Loucy (cell line): ENCODE measurements around the gene SLC16A4.

Source experiments
- H2AFZ ChIP-seq: fragments of 200-600 bp; sonication (generic); 2 replicates; pipeline ENCODE4 v1.6.0; 2016; ENCODE audit warnings: antibody characterized with exemption, mild to moderate bottlenecking, low read length, moderate library complexity
- H3F3A ChIP-seq: fragments of 200-600 bp; 2 replicates; pipeline ENCODE4 v1.6.0; 2016; ENCODE audit warnings: antibody characterized with exemption, low read depth, mild to moderate bottlenecking
- H3K27me3 ChIP-seq: fragments of 200-600 bp; sonication (generic); 2 replicates; pipeline ENCODE4 v1.6.1; 2014; ENCODE audit warnings: low read length, mild to moderate bottlenecking; ENCODE audit not compliant: insufficient read depth, poor library complexity, severe bottlenecking
- H3K36me3 ChIP-seq: fragments of 200-600 bp; sonication (generic); 2 replicates; pipeline ENCODE4 v1.6.1; 2016; ENCODE audit warnings: low read length; ENCODE audit not compliant: insufficient read depth
- H3K4me1 ChIP-seq: fragments of 200-600 bp; sonication (generic); 2 replicates; pipeline ENCODE4 v1.5.1; 2014; ENCODE audit warnings: low read length, mild to moderate bottlenecking; ENCODE audit not compliant: insufficient read depth, poor library complexity, severe bottlenecking
- H3K4me2 ChIP-seq: fragments of 200-600 bp; sonication (generic); 2 replicates; pipeline ENCODE4 v1.6.0; 2014; ENCODE audit warnings: antibody characterized with exemption, low read length, low read depth, mild to moderate bottlenecking; ENCODE audit not compliant: poor library complexity, severe bottlenecking
- H3K4me3 ChIP-seq: fragments of 200-600 bp; sonication (generic); 2 replicates; pipeline ENCODE4 v1.5.1; 2014; ENCODE audit warnings: low read length, mild to moderate bottlenecking, mixed read lengths; ENCODE audit not compliant: poor library complexity, severe bottlenecking
- H3K79me2 ChIP-seq: fragments of 200-600 bp; sonication (generic); 2 replicates; pipeline ENCODE4 v1.6.1; 2014; ENCODE audit warnings: low read length; ENCODE audit not compliant: insufficient read depth
- H3K9ac ChIP-seq: fragments of 200-600 bp; sonication (generic); 2 replicates; pipeline ENCODE4 v1.6.0; 2014; ENCODE audit warnings: mild to moderate bottlenecking, low read depth, low read length, moderate library complexity; ENCODE audit not compliant: poor library complexity, severe bottlenecking
- H3K9me2 ChIP-seq: fragments of 200-600 bp; sonication (generic); replicated peaks from 2 replicates; pipeline ENCODE4 v1.6.1; 2016; ENCODE audit warnings: low read depth, low read length, mixed read lengths
- H3K9me3 ChIP-seq: fragments of 200-600 bp; sonication (generic); 2 replicates; pipeline ENCODE4 v1.6.1; 2014; ENCODE audit warnings: mild to moderate bottlenecking, antibody characterized with exemption, low read length, low read depth; ENCODE audit not compliant: insufficient read depth
- H4K20me1 ChIP-seq: fragments of 200-600 bp; sonication (generic); 2 replicates; pipeline ENCODE4 v1.6.0; 2014; ENCODE audit warnings: antibody characterized with exemption, low read length, mild to moderate bottlenecking; ENCODE audit not compliant: insufficient read depth, poor library complexity, severe bottlenecking
- EZH2phosphoT487 ChIP-seq: fragments of 200-600 bp; IDR thresholded peaks from 2 replicates; pipeline ENCODE4 v1.6.1; 2018; ENCODE audit warnings: antibody characterized with exemption, mild to moderate bottlenecking, moderate library complexity, borderline replicate concordance
- TF ChIP-seq, protein P1 (sequence below): fragments of 200-600 bp; sonication (generic); conservative IDR thresholded peaks from 2 replicates; pipeline ENCODE4 v1.5.1; 2014; ENCODE audit warnings: mild to moderate bottlenecking, antibody characterized with exemption, low read length

The SLC16A4 gene

DNA sequence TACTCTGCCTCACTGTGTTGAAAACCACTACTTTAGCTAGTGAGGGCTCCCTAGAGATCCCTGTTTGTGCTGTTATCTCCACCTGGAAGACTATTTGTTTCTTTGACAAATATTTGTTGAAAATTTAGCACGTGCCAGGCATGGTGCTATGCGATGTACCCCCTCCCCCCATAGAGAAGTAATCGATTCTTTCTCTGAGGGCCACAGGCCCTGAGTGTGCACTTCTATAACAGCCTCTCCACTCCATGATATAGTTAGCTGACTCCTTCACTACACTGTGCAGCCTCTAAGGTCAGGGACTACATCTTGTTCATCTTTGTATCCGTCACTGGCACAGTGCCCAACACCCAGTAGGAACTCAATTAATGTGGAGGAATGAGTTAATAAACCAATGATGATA is 69.0 kb downstream of the SLC16A4 start:
- H3K9ac ChIP-seq: no peak overlapping the region
- no peak for TF ChIP-seq EZH2phosphoT487
- TF ChIP-seq, protein P1, sequence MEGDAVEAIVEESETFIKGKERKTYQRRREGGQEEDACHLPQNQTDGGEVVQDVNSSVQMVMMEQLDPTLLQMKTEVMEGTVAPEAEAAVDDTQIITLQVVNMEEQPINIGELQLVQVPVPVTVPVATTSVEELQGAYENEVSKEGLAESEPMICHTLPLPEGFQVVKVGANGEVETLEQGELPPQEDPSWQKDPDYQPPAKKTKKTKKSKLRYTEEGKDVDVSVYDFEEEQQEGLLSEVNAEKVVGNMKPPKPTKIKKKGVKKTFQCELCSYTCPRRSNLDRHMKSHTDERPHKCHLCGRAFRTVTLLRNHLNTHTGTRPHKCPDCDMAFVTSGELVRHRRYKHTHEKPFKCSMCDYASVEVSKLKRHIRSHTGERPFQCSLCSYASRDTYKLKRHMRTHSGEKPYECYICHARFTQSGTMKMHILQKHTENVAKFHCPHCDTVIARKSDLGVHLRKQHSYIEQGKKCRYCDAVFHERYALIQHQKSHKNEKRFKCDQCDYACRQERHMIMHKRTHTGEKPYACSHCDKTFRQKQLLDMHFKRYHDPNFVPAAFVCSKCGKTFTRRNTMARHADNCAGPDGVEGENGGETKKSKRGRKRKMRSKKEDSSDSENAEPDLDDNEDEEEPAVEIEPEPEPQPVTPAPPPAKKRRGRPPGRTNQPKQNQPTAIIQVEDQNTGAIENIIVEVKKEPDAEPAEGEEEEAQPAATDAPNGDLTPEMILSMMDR: no peak
- no peaks in the 10 kb centered on the region for H3K79me2 ChIP-seq

GRCh38 chr1:110321045-110321444 is 69.8 kb downstream of the SLC16A4 start:
- Histone ChIP-seq H3K36me3 (no peaks in the 10 kb centered on the region), H3K9me2 (no peaks in the 10 kb centered on the region), H3K27me3 (no peaks in the 10 kb centered on the region), H3K79me2 (no peaks in the 10 kb centered on the region), H3K4me1 (no peaks in the 10 kb centered on the region), H3K9ac (no peak overlapping the region), H3K4me2 (no peak overlapping the region), H2AFZ (no peak overlapping the region), H3K4me3 (no peak overlapping the region), H4K20me1 (no peaks in the 10 kb centered on the region), H3F3A (no peaks in the 10 kb centered on the region), H3K9me3 (no peaks in the 10 kb centered on the region)
- TF ChIP-seq, protein P1: no peak
- TF ChIP-seq EZH2phosphoT487: no peak

More for the DNA sequence above, 69.0 kb downstream of the SLC16A4 start:
- H3K36me3 ChIP-seq: no peaks in the 10 kb centered on the region
- H3K4me2 ChIP-seq: no peak overlapping the region
- H4K20me1 ChIP-seq: no peaks in the 10 kb centered on the region
- no peaks in the 10 kb centered on the region for H3K4me1 ChIP-seq
- no peaks in the 10 kb centered on the region for H3K9me3 ChIP-seq
- no peak overlapping the region for H3K4me3 ChIP-seq
- no peak overlapping the region for H2AFZ ChIP-seq
- H3K27me3 ChIP-seq: no peaks in the 10 kb centered on the region
- no peaks in the 10 kb centered on the region for H3F3A ChIP-seq
- H3K9me2 ChIP-seq: no peaks in the 10 kb centered on the region

GRCh38 chr1:110320168-110320518 is 70.7 kb downstream of the SLC16A4 start:
- H4K20me1 ChIP-seq: no peaks in the 10 kb centered on the region
- no peak overlapping the region for H2AFZ ChIP-seq
- no peak overlapping the region for H3K4me2 ChIP-seq
- no peak overlapping the region for H3K9ac ChIP-seq
- TF ChIP-seq, protein P1: no peak
- no peak for TF ChIP-seq EZH2phosphoT487
- no peaks in the 10 kb centered on the region for H3K9me3 ChIP-seq
- H3K79me2 ChIP-seq: no peaks in the 10 kb centered on the region
- H3K9me2 ChIP-seq: no peaks in the 10 kb centered on the region
- H3K4me3 ChIP-seq: no peak overlapping the region
- H3F3A ChIP-seq: no peaks in the 10 kb centered on the region
- H3K4me1 ChIP-seq: no peaks in the 10 kb centered on the region
- no peaks in the 10 kb centered on the region for H3K27me3 ChIP-seq
- H3K36me3 ChIP-seq: no peaks in the 10 kb centered on the region
